HEK293 (cell line): ENCODE data around the gene RPRD2.
A peak's percentile ranks its signal among the peaks of the same experiment; 100 is the strongest.

Experiments
- BCL11A ChIP-seq: fragments of 450-650 bp; formaldehyde crosslinking; IDR thresholded peaks from 2 replicates; pipeline ENCODE4 v1.5.1; 2016; ENCODE audit warnings: low read depth, missing biosample characterization, missing genetic modification characterization
- GLIS1 ChIP-seq: fragments of 450-650 bp; formaldehyde crosslinking; IDR thresholded peaks from 2 replicates; pipeline ENCODE4 v1.5.1; 2016; ENCODE audit warnings: missing biosample characterization, missing genetic modification characterization
- PRDM10 ChIP-seq: fragments of 450-650 bp; formaldehyde crosslinking; IDR thresholded peaks from 2 replicates; pipeline ENCODE4 v1.5.1; 2016; ENCODE audit warnings: missing biosample characterization, missing genetic modification characterization
- REPIN1 ChIP-seq: fragments of 450-650 bp; formaldehyde crosslinking; IDR thresholded peaks from 2 replicates; pipeline ENCODE4 v1.5.1; 2017; ENCODE audit warnings: missing biosample characterization, missing genetic modification characterization, low read depth
- SALL2 ChIP-seq: fragments of 450-650 bp; formaldehyde crosslinking; IDR thresholded peaks from 2 replicates; pipeline ENCODE4 v1.5.0; 2017; ENCODE audit warnings: missing biosample characterization, mild to moderate bottlenecking, missing genetic modification characterization, borderline replicate concordance
- ZBTB48 ChIP-seq: fragments of 450-650 bp; formaldehyde crosslinking; IDR thresholded peaks from 2 replicates; pipeline ENCODE4 v1.5.1; 2016; ENCODE audit warnings: missing biosample characterization, missing genetic modification characterization
- ZBTB7A ChIP-seq: fragments of 450-650 bp; formaldehyde crosslinking; IDR thresholded peaks from 2 replicates; pipeline ENCODE4 v1.5.1; 2016; ENCODE audit warnings: low read depth, missing biosample characterization, missing genetic modification characterization
- ZEB2 ChIP-seq: fragments of 450-650 bp; formaldehyde crosslinking; IDR thresholded peaks from 2 replicates; pipeline ENCODE4 v1.5.1; 2016; ENCODE audit warnings: missing biosample characterization, missing genetic modification characterization
- ZNF10 ChIP-seq: fragments of 450-650 bp; formaldehyde crosslinking; IDR thresholded peaks from 2 replicates; pipeline ENCODE4 v1.5.1; 2017; ENCODE audit warnings: missing biosample characterization, missing genetic modification characterization
- ZNF133 ChIP-seq: fragments of 450-650 bp; formaldehyde crosslinking; IDR thresholded peaks from 2 replicates; pipeline ENCODE4 v1.5.1; 2016; ENCODE audit warnings: missing biosample characterization, missing genetic modification characterization
- ZNF16 ChIP-seq: fragments of 450-650 bp; formaldehyde crosslinking; IDR thresholded peaks from 2 replicates; pipeline ENCODE4 v1.5.1; 2016; ENCODE audit warnings: low read depth, missing biosample characterization, missing genetic modification characterization
- ZNF175 ChIP-seq: fragments of 450-650 bp; formaldehyde crosslinking; IDR thresholded peaks from 2 replicates; pipeline ENCODE4 v1.5.1; 2016; ENCODE audit warnings: missing biosample characterization, missing genetic modification characterization
- ZNF341 ChIP-seq: fragments of 450-650 bp; formaldehyde crosslinking; IDR thresholded peaks from 2 replicates; pipeline ENCODE4; 2016; ENCODE audit warnings: low read depth, missing biosample characterization, missing genetic modification characterization
- ZNF350 ChIP-seq: fragments of 450-650 bp; formaldehyde crosslinking; IDR thresholded peaks from 2 replicates; pipeline ENCODE4 v1.5.0; 2017; ENCODE audit warnings: missing biosample characterization, mild to moderate bottlenecking, missing genetic modification characterization
- ZNF391 ChIP-seq: fragments of 450-650 bp; formaldehyde crosslinking; IDR thresholded peaks from 2 replicates; pipeline ENCODE4 v1.5.1; 2016; ENCODE audit warnings: low read depth, missing biosample characterization, missing genetic modification characterization, borderline replicate concordance
- ZNF394 ChIP-seq: fragments of 450-650 bp; formaldehyde crosslinking; IDR thresholded peaks from 2 replicates; pipeline ENCODE4 v1.5.1; 2016; ENCODE audit warnings: missing biosample characterization, missing genetic modification characterization, mild to moderate bottlenecking, moderate library complexity, borderline replicate concordance
- ZNF423 ChIP-seq: fragments of 450-650 bp; formaldehyde crosslinking; IDR thresholded peaks from 2 replicates; pipeline ENCODE4 v1.5.1; 2016; ENCODE audit warnings: missing biosample characterization, missing genetic modification characterization
- ZNF473 ChIP-seq: fragments of 450-650 bp; formaldehyde crosslinking; IDR thresholded peaks from 2 replicates; pipeline ENCODE4 v1.5.1; 2017; ENCODE audit warnings: missing biosample characterization, missing genetic modification characterization
- ZNF521 ChIP-seq: fragments of 450-650 bp; formaldehyde crosslinking; IDR thresholded peaks from 2 replicates; pipeline ENCODE4 v1.5.1; 2017; ENCODE audit warnings: missing biosample characterization, mild to moderate bottlenecking, missing genetic modification characterization
- ZNF560 ChIP-seq: fragments of 450-650 bp; formaldehyde crosslinking; IDR thresholded peaks from 2 replicates; pipeline ENCODE4 v1.5.1; 2017; ENCODE audit warnings: missing biosample characterization, missing genetic modification characterization, borderline replicate concordance
- ZNF561 ChIP-seq: fragments of 450-650 bp; IDR thresholded peaks from 2 replicates; pipeline ENCODE4 v1.5.1; 2018; ENCODE audit warnings: missing biosample characterization, missing genetic modification characterization, borderline replicate concordance
- ZNF580 ChIP-seq: fragments of 450-650 bp; formaldehyde crosslinking; IDR thresholded peaks from 2 replicates; pipeline ENCODE4 v1.5.1; 2016; ENCODE audit warnings: missing biosample characterization, missing genetic modification characterization
- ZNF621 ChIP-seq: fragments of 450-650 bp; formaldehyde crosslinking; IDR thresholded peaks from 2 replicates; pipeline ENCODE4 v1.5.1; 2017; ENCODE audit warnings: missing biosample characterization, missing genetic modification characterization
- ZNF624 ChIP-seq: fragments of 450-650 bp; formaldehyde crosslinking; IDR thresholded peaks from 2 replicates; pipeline ENCODE4 v1.5.1; 2017; ENCODE audit warnings: missing biosample characterization, missing genetic modification characterization
- ZNF629 ChIP-seq: fragments of 450-650 bp; formaldehyde crosslinking; IDR thresholded peaks from 2 replicates; pipeline ENCODE4 v1.5.1; 2017; ENCODE audit warnings: missing biosample characterization, missing genetic modification characterization
- ZNF692 ChIP-seq: fragments of 450-650 bp; formaldehyde crosslinking; IDR thresholded peaks from 2 replicates; pipeline ENCODE4 v1.5.1; 2016; ENCODE audit warnings: missing biosample characterization, missing genetic modification characterization
- ZNF792 ChIP-seq: fragments of 450-650 bp; formaldehyde crosslinking; IDR thresholded peaks from 2 replicates; pipeline ENCODE4 v1.5.1; 2016; ENCODE audit warnings: missing biosample characterization, missing genetic modification characterization
- ZNF837 ChIP-seq: fragments of 450-650 bp; formaldehyde crosslinking; IDR thresholded peaks from 2 replicates; pipeline ENCODE4 v1.5.1; 2016; ENCODE audit warnings: missing biosample characterization, missing genetic modification characterization
- TF ChIP-seq, protein P1 (sequence below): fragments of 450-650 bp; formaldehyde crosslinking; IDR thresholded peaks from 2 replicates; pipeline ENCODE4 v1.5.1; 2016; ENCODE audit warnings: missing biosample characterization, missing genetic modification characterization
- TF ChIP-seq, protein P2 (sequence below): fragments of 450-650 bp; IDR thresholded peaks from 2 replicates; pipeline ENCODE4 v1.5.1; 2018; ENCODE audit warnings: missing biosample characterization, mild to moderate bottlenecking, missing genetic modification characterization
- TF ChIP-seq, protein P3 (sequence below): fragments of 450-650 bp; formaldehyde crosslinking; IDR thresholded peaks from 2 replicates; pipeline ENCODE4 v1.5.1; 2017; ENCODE audit warnings: missing biosample characterization, missing genetic modification characterization

Gene RPRD2

DNA sequence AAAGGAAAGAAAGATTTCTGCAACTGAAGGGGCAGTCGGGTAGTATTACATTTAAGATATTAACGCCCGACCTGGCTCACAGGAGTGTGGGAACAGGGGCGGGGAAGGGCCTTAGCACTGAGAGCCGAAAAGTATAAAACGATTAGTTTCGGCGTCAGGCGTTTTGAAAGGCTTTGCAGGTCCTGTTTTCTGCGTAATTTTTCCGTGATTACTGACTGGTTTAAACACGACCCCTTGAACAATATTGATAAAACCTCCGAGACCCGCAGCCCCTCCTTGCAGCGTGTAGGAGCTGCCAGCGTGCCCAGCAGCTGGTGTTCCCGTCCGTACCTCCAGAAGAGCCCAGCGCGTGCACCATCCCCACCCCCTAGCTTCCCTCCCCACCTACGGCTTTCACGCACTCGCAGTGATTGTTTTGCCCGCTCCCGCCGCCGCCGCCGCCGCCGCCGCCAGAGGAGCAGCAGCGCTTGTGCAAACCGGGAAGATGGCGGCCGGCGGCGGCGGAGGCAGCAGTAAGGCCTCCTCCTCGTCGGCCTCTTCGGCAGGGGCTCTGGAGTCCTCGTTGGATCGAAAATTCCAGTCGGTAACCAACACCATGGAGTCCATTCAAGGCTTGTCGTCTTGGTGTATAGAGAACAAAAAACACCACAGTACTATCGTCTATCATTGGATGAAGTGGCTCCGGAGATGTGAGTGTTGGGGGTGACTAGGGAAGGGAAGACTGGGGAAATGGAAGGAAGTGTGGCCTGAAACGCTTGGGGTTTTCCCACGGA, 470 bp downstream of the RPRD2 start (continued):
- TF ChIP-seq, protein P1, sequence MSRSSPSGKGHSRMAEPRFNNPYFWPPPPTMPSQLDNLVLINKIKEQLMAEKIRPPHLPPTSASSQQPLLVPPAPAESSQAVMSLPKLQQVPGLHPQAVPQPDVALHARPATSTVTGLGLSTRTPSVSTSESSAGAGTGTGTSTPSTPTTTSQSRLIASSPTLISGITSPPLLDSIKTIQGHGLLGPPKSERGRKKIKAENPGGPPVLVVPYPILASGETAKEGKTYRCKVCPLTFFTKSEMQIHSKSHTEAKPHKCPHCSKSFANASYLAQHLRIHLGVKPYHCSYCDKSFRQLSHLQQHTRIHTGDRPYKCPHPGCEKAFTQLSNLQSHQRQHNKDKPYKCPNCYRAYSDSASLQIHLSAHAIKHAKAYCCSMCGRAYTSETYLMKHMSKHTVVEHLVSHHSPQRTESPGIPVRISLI (tag by site-specific recombination): no peak; the same call in 1 of the 2 replicates
- no peak; the same call in 1 of the 2 replicates for TF ChIP-seq ZNF561 (tag by site-specific recombination)
- TF ChIP-seq PRDM10: peak; percentile 91
- TF ChIP-seq, protein P2, sequence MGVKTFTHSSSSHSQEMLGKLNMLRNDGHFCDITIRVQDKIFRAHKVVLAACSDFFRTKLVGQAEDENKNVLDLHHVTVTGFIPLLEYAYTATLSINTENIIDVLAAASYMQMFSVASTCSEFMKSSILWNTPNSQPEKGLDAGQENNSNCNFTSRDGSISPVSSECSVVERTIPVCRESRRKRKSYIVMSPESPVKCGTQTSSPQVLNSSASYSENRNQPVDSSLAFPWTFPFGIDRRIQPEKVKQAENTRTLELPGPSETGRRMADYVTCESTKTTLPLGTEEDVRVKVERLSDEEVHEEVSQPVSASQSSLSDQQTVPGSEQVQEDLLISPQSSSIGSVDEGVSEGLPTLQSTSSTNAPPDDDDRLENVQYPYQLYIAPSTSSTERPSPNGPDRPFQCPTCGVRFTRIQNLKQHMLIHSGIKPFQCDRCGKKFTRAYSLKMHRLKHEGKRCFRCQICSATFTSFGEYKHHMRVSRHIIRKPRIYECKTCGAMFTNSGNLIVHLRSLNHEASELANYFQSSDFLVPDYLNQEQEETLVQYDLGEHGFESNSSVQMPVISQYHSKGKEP (tag by site-specific recombination): no peak
- TF ChIP-seq ZNF175: no peak
- peak; percentile 95 for TF ChIP-seq ZNF341 (tag by site-specific recombination)
- TF ChIP-seq ZNF521: no peak
- TF ChIP-seq ZNF16: no peak
- no peak for TF ChIP-seq REPIN1 (tag by site-specific recombination)
- TF ChIP-seq ZNF350 (tag by site-specific recombination): no peak
- no peak for TF ChIP-seq ZNF580 (tag by site-specific recombination)
- no peak for TF ChIP-seq ZNF423
- TF ChIP-seq ZNF692 (tag by site-specific recombination): peak; percentile 45
- TF ChIP-seq ZNF394 (tag by site-specific recombination): no peak; the same call in 1 of the 2 replicates
- TF ChIP-seq BCL11A (tag by site-specific recombination): no peak
- TF ChIP-seq ZNF792 (tag by site-specific recombination): no peak
- TF ChIP-seq ZEB2: 0 out of 2 replicates have a peak, but pooled peaks have one; percentile 35
- TF ChIP-seq ZNF624: no peak
- no peak for TF ChIP-seq ZNF837 (tag by site-specific recombination)
- 0 out of 2 replicates have a peak, but pooled peaks have one; percentile 31 for TF ChIP-seq ZBTB7A
- no peak for TF ChIP-seq ZNF133 (tag by site-specific recombination)
- TF ChIP-seq ZBTB48 (tag by site-specific recombination): peak; percentile 40
- TF ChIP-seq GLIS1 (tag by site-specific recombination): peak; percentile 70
- TF ChIP-seq ZNF473 (tag by site-specific recombination): no peak
- TF ChIP-seq ZNF621 (tag by site-specific recombination): no peak
- no peak for TF ChIP-seq ZNF391 (tag by site-specific recombination)
- TF ChIP-seq, protein P3, sequence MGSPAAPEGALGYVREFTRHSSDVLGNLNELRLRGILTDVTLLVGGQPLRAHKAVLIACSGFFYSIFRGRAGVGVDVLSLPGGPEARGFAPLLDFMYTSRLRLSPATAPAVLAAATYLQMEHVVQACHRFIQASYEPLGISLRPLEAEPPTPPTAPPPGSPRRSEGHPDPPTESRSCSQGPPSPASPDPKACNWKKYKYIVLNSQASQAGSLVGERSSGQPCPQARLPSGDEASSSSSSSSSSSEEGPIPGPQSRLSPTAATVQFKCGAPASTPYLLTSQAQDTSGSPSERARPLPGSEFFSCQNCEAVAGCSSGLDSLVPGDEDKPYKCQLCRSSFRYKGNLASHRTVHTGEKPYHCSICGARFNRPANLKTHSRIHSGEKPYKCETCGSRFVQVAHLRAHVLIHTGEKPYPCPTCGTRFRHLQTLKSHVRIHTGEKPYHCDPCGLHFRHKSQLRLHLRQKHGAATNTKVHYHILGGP (tag by site-specific recombination): no peak
- TF ChIP-seq ZNF10: no peak; the same call in 1 of the 2 replicates
- 0 out of 2 replicates have a peak, but pooled peaks have one; percentile 18 for TF ChIP-seq ZNF629 (tag by site-specific recombination)
- TF ChIP-seq ZNF560 (tag by site-specific recombination): no peak
- TF ChIP-seq SALL2 (tag by site-specific recombination): no peak
